Psoas muscle (tissue), 8 donors: ENCODE data around the gene ACSM5. TPM values are rescaled to one million over a fixed set of nuclear protein-coding genes. Genes with fewer than 3 reads are reported as not detected.
"Not testable (repeated sequence)": the region's sequence is repeated elsewhere in the genome, so short reads cannot be mapped to it uniquely, and the experiment has no call there.

ENCODE experiments used
- ATAC-seq, 4 donors: fragments of 200-7000 bp; cut with Tn5 transposase; one replicate each; pipeline ENCODE4 v1.9.1; 2020; ENCODE audit warnings: moderate library complexity in 3 of 4, mild to moderate bottlenecking in 2 of 4
- DNase-seq, 2 donors: peaks; one replicate each; pipeline ENCODE4 v3.0.0-alpha.2; 2020
- H3K27ac ChIP-seq: fragments of 200-600 bp; one replicate; pipeline ENCODE4 v1.8.0; 2022
- H3K27me3 ChIP-seq, 3 donors: fragments of 200-600 bp in 1 of 3; one replicate each; pipeline versions ENCODE4 v1.6.1 to v1.8.0; 2013 to 2022; ENCODE audit warnings: low read length in 2 of 3, mild to moderate bottlenecking in 2 of 3, moderate library complexity in 1 of 3; ENCODE audit not compliant: insufficient read depth in 3 of 3
- H3K36me3 ChIP-seq, 2 donors: fragments of 200-600 bp in 1 of 2; one replicate each; pipeline versions ENCODE4 v1.6.1 to v1.8.0; 2013 to 2022; ENCODE audit warnings: low read depth in 1 of 2, mild to moderate bottlenecking in 1 of 2, moderate library complexity in 1 of 2; ENCODE audit not compliant: insufficient read depth in 1 of 2
- H3K4me1 ChIP-seq: fragments of 200-600 bp; one replicate; pipeline ENCODE4 v1.8.0; 2022
- H3K4me3 ChIP-seq: fragments of 200-600 bp; one replicate; pipeline ENCODE4 v1.8.0; 2022; ENCODE audit warnings: mild to moderate bottlenecking
- H3K9me3 ChIP-seq: fragments of 200-600 bp; one replicate; pipeline ENCODE4 v1.8.0; 2022
- CTCF ChIP-seq: fragments of 200-600 bp; IDR thresholded peaks from one replicate; pipeline ENCODE4 v1.8.0; 2022; ENCODE audit warnings: antibody characterized with exemption
- WGBS, 3 donors: extraction: QIAGEN DNeasy Blood & Tissue Kit; methylation state at CpG; one replicate each; pipeline versions ENCODE4 v1.1.6 to v1.1.7; 2013; 5-methylcytosine and 5-hydroxymethylcytosine counted together
- intact Hi-C, 2 donors: fragments of 100-400 bp; cut with DNase I; formaldehyde crosslinking; loops; one replicate each; pipeline versions ENCODE4 v1.11.0 to v1.14.2; 2022
- polyA plus RNA-seq, 3 donors: library from polyadenylated mRNA; stranded (reverse); fragments of 200-250 nt; gene quantifications; one replicate each; pipeline ENCODE4 v1.2.3, GENCODE V29; 2013
- total RNA-seq, 4 donors: library from RNA; stranded (reverse); fragmentation: NEBNext Ultra II Directional in 2 of 4; extraction: Animal tissue kit (Norgen Biotek cat#: 25700) in 2 of 4; gene quantifications; one replicate each; pipeline versions ENCODE4 v1.2.1 to v1.2.4, GENCODE V29; 2021 to 2023
- donor health status: healthy with polysubstance abuse.
- donor health status: DM: no; HTN: no; CAD: no; lungs with moderate emphysema.
- donor health status: Bipolar disorder and iron deficiency.
- donor health status: healthy.
- donor health status: DM: yes; HTN: yes; CAD: no.
- donor health status: DM: no; HTN: no; CAD: no.
- donor health status: DM: no; HTN: no; CAD: no.
- donor health status: DM: yes; HTN: yes; CAD: no.

Gene ACSM5
- total and polyA plus RNA-seq, 7 donors: 1.2 to 7.9 (median 4.3) TPM

DNA sequence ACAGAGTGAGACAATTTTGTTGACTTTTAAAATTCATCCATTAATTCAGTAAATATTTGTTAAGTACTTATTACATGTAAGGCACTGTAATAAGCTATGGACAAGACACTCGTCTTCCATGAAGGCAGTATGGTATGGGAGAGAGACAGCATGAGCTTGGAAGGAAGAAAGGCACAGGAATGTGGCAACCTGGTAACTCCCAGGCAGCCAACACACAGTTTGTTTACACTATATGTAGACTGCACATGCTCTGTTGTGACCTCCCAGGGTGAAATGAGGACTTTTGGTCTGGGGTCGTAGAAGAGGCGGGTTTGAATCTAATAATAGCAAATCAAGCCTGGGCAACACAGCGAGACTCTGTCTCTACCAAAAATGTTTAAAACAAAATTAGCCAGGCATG lies 51.0 kb downstream of the ACSM5 start:
- H3K27me3 ChIP-seq, DNase-seq, H3K9me3 ChIP-seq, intact Hi-C loops, H3K4me3 ChIP-seq, H3K27ac ChIP-seq, H3K4me1 ChIP-seq, ATAC-seq, H3K36me3 ChIP-seq: not testable (repeated sequence)
- WGBS, 3 donors: 81 to 91% (median 85%) methylated on average over 1 to 3 of the region's 4 CpGs

- H3K36me3 ChIP-seq, ATAC-seq, H3K9me3 ChIP-seq, H3K4me1 ChIP-seq, H3K4me3 ChIP-seq, intact Hi-C loops, H3K27ac ChIP-seq, DNase-seq, H3K27me3 ChIP-seq: not testable (repeated sequence)
Observed at GRCh38 chr16:20468954-20469353, 59.6 kb downstream of the ACSM5 start.

DNA sequence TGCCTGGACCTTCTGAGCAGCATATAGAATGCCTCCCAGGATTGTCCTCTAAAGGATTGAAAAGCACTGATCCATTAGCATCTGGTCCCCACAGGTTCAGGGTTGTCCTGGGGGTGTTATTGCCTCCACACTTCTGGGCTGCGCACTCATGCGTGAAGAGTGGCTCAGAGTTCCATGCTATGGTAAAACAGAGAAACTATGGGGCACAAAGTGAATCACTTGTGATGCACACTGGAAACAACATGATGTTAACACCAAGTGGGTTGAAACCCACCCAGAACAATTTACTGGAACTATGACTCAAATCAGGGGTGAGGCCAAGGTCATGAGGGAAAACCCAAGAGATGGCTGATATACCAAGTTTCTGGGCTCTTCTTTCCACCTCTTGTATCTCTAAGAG lies 60.6 kb downstream of the ACSM5 start:
- H3K4me1 ChIP-seq, H3K36me3 ChIP-seq, intact Hi-C loops, H3K4me3 ChIP-seq, DNase-seq, H3K9me3 ChIP-seq, H3K27ac ChIP-seq, H3K27me3 ChIP-seq, ATAC-seq: not testable (repeated sequence)
- WGBS, 3 donors: 95 to 97% (median 97%) methylated on average over 2 of the region's 2 CpGs

GRCh38 chr16:20470732-20471131 lies 61.4 kb downstream of the ACSM5 start:
- WGBS, 3 donors: 75 to 86% (median 78%) methylated on average over 1 of the region's 1 CpG
- intact Hi-C loops, H3K9me3 ChIP-seq, ATAC-seq, DNase-seq, H3K4me1 ChIP-seq, H3K27ac ChIP-seq, H3K36me3 ChIP-seq, H3K27me3 ChIP-seq, H3K4me3 ChIP-seq: not testable (repeated sequence)

- H3K27ac ChIP-seq, DNase-seq, H3K36me3 ChIP-seq, intact Hi-C loops, H3K4me1 ChIP-seq, H3K4me3 ChIP-seq, H3K9me3 ChIP-seq, H3K27me3 ChIP-seq, ATAC-seq: not testable (repeated sequence)
- WGBS, 3 donors: 21 to 27% methylated on average over 1 to 2 of the region's 2 CpGs; no CpG with 5 or more reads in 1 of the 3 donors
Observed at GRCh38 chr16:20477188-20477744, 67.9 kb downstream of the ACSM5 start.

DNA sequence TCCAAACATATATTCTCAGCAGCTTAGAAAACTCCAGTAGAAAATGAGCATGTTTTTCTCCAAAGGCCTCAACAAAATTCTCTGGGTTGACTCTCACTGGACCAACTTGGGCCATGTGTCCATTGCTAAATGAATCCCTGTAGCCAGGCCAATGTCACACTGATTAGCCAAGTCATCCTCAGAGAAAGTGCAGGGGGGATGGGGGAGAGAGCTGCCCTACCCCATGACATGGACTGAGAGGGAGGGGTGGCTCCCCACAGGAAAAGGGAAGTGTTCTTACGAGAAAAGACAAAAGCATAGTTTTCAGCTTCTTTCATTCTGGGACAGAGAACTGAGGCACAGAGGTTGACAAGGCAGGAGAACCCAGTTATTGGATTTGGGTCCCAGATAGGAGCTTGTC lies 74.7 kb downstream of the ACSM5 start:
- 47 to 67% methylated on average over 1 of the region's 1 CpG; no CpG with 5 or more reads in 1 of the 3 donors for WGBS, 3 donors
- intact Hi-C loops, ATAC-seq, H3K36me3 ChIP-seq, H3K4me1 ChIP-seq, H3K4me3 ChIP-seq, DNase-seq, H3K27ac ChIP-seq, H3K9me3 ChIP-seq, H3K27me3 ChIP-seq: not testable (repeated sequence)

- ATAC-seq (no peak), DNase-seq (no peak)
- TF ChIP-seq CTCF: no peak
- no peak overlapping the region for H3K27ac ChIP-seq
- H3K4me1 ChIP-seq: no peaks in the 10 kb centered on the region
- no peak overlapping the region for H3K4me3 ChIP-seq
- no peaks in the 10 kb centered on the region for H3K36me3 ChIP-seq
- intact Hi-C loops: no loop called here
- 81 to 94% (median 86%) methylated on average over 1 of the region's 1 CpG for WGBS, 3 donors
- no peaks in the 10 kb centered on the region for H3K27me3 ChIP-seq
- no peaks in the 10 kb centered on the region for H3K9me3 ChIP-seq
Observed at GRCh38 chr16:20484726-20485125, 75.4 kb downstream of the ACSM5 start.

GRCh38 chr16:20485408-20485807 lies 76.1 kb downstream of the ACSM5 start:
- WGBS, 3 donors: 63 to 88% (median 81%) methylated on average over 1 of the region's 1 CpG
- no peak for DNase-seq
- Histone ChIP-seq H3K4me3 (no peak overlapping the region), H3K27me3 (no peaks in the 10 kb centered on the region), H3K27ac (no peak overlapping the region), H3K4me1 (no peaks in the 10 kb centered on the region), H3K9me3 (no peaks in the 10 kb centered on the region), H3K36me3 (no peaks in the 10 kb centered on the region)
- ATAC-seq: no peak
- TF ChIP-seq CTCF: no peak
- intact Hi-C loops: no loop called here
